Neural crest cell (in vitro differentiated cells): ENCODE measurements around the gene ZNF749. TPM values are rescaled to one million over a fixed set of nuclear protein-coding genes. Genes with fewer than 3 reads are reported as not detected.

Experiments used
- DNase-seq: peaks from one replicate; pipeline ENCODE4 v3.0.0; 2021; ENCODE audit warnings: low read depth, mixed read lengths, low spot score
- H3K27ac Mint-ChIP-seq: one replicate; pipeline ENCODE4 v1.8.0; 2021; ENCODE audit warnings: mild to moderate bottlenecking, mixed read lengths; ENCODE audit not compliant: unreplicated experiment
- H3K27me3 Mint-ChIP-seq: 2 replicates; pipeline ENCODE4 v1.8.0; 2021; ENCODE audit warnings: low read depth, mild to moderate bottlenecking, mixed read lengths
- H3K36me3 Mint-ChIP-seq: 2 replicates; pipeline ENCODE4 v1.8.0; 2021; ENCODE audit warnings: low read depth, mild to moderate bottlenecking, mixed read lengths
- H3K4me1 Mint-ChIP-seq: 2 replicates; pipeline ENCODE4 v1.8.0; 2021; ENCODE audit warnings: mixed read lengths
- H3K4me3 Mint-ChIP-seq: one replicate; pipeline ENCODE4 v1.8.0; 2021; ENCODE audit warnings: mild to moderate bottlenecking, mixed read lengths
- H3K9me3 Mint-ChIP-seq: 2 replicates; pipeline ENCODE4 v1.8.0; 2021; ENCODE audit warnings: mixed read lengths
- total RNA-seq: library from RNA; stranded (reverse); gene quantifications from 2 replicates; pipeline ENCODE4 v1.2.1, GENCODE V29; 2021
- TF ChIP-seq, protein P1 (sequence below): fragments of 200-600 bp; sonication (generic); conservative IDR thresholded peaks from 2 replicates; pipeline ENCODE4 v1.5.0; 2021; ENCODE audit warnings: antibody characterized with exemption, mild to moderate bottlenecking

The ZNF749 gene
- total RNA-seq, 1 donor from 2014 or later, result 26.1 TPM

- Mint-ChIP-seq H3K36me3 (peaks cover 69% of the 10 kb centered on the region), H3K9me3 (peaks cover 9% of the 10 kb centered on the region), H3K4me1 (peaks cover 6% of the 10 kb centered on the region), H3K27me3 (no peaks in the 10 kb centered on the region), H3K4me3 (no peak overlapping the region), H3K27ac (no peak overlapping the region)
- TF ChIP-seq, protein P1, sequence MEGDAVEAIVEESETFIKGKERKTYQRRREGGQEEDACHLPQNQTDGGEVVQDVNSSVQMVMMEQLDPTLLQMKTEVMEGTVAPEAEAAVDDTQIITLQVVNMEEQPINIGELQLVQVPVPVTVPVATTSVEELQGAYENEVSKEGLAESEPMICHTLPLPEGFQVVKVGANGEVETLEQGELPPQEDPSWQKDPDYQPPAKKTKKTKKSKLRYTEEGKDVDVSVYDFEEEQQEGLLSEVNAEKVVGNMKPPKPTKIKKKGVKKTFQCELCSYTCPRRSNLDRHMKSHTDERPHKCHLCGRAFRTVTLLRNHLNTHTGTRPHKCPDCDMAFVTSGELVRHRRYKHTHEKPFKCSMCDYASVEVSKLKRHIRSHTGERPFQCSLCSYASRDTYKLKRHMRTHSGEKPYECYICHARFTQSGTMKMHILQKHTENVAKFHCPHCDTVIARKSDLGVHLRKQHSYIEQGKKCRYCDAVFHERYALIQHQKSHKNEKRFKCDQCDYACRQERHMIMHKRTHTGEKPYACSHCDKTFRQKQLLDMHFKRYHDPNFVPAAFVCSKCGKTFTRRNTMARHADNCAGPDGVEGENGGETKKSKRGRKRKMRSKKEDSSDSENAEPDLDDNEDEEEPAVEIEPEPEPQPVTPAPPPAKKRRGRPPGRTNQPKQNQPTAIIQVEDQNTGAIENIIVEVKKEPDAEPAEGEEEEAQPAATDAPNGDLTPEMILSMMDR, result no peak
- DNase-seq, result no peak
These were observed 8.1 kb downstream of the ZNF749 start for GRCh38 chr19:57443121-57443696.

- H3K36me3 Mint-ChIP-seq, result peaks cover 38% of the 10 kb centered on the region
- peaks cover 15% of the 10 kb centered on the region for H3K9me3 Mint-ChIP-seq
- no peaks in the 10 kb centered on the region for H3K4me1 Mint-ChIP-seq
- TF ChIP-seq, protein P1, result no peak
- H3K4me3 Mint-ChIP-seq, result no peak overlapping the region
- H3K27ac Mint-ChIP-seq, result no peak overlapping the region
- H3K27me3 Mint-ChIP-seq, result no peaks in the 10 kb centered on the region
- no peak for DNase-seq
These were observed 17.2 kb downstream of the ZNF749 start for GRCh38 chr19:57452307-57452706.

DNA sequence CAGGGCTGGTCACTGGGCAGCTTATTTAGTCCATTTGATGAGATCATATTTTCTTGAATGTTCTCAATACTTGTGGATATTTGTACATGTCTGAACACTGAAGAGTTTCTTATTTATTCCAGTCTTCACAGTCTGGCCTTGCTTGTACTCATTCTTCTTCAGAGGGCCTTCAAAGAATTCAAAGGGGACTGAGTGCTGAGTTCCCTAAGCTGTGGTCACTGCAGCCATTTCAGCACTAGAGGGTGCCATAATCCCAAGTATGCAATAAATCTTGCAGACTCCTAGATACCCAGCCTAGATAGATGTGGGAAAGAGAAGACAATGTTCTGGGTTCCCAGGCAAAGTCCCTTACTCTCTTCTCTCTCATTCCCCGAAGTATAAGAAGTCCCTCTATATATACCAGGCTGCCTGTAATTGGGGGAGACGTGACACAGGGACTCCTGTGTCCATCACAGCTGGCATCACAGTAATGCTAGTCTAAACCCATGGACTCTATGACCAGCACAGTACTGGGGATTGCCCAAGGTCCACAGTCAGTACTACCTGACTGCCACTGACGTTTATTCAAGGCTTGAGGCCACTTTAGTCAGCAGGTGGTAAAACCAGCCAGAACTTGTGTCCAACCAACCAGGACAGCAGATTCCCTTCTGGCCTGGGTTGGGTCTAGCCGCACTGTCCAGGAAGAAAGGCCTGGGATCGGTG is 30.7 kb downstream of the ZNF749 start:
- H3K9me3 Mint-ChIP-seq, result peaks cover 34% of the 10 kb centered on the region
- no peak for DNase-seq

DNA sequence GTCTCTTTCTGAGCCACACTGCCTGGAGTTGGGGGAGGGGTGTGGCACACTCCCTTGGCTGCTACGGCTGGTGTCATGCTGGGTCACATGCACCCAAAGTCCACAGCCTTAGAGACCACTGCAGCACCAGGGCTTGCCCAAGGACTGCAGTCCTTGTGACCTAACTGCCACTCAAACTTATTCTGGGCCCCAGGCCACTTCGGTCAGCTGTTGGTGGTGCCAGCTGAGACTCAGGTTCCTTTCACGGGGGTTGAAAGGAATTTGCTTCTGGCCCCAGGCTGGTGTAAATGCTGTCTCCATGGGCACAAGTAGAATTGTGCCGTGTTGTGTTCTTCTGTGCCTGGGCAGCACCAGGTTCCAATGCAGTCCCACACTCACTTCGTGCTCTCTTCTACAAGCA is 31.4 kb downstream of the ZNF749 start:
- Mint-ChIP-seq H3K36me3 (peaks cover 59% of the 10 kb centered on the region), H3K4me1 (no peaks in the 10 kb centered on the region), H3K27ac (no peak overlapping the region), H3K4me3 (no peak overlapping the region), H3K27me3 (no peaks in the 10 kb centered on the region), H3K9me3 (peaks cover 37% of the 10 kb centered on the region)
- DNase-seq, result no peak
- TF ChIP-seq, protein P1, result no peak

More for the DNA sequence above, 30.7 kb downstream of the ZNF749 start:
- no peaks in the 10 kb centered on the region for H3K4me1 Mint-ChIP-seq
- H3K27me3 Mint-ChIP-seq, result no peaks in the 10 kb centered on the region
- no peak overlapping the region for H3K27ac Mint-ChIP-seq
- no peak overlapping the region for H3K4me3 Mint-ChIP-seq
- H3K36me3 Mint-ChIP-seq, result peaks cover 59% of the 10 kb centered on the region
- TF ChIP-seq, protein P1, result peak; percentile 48

- TF ChIP-seq, protein P1, result no peak
- H3K4me3 Mint-ChIP-seq, result no peak overlapping the region
- H3K36me3 Mint-ChIP-seq, result peaks cover 86% of the 10 kb centered on the region
- H3K9me3 Mint-ChIP-seq, result peaks cover 53% of the 10 kb centered on the region
- H3K27me3 Mint-ChIP-seq, result no peaks in the 10 kb centered on the region
- H3K4me1 Mint-ChIP-seq, result peaks cover 7% of the 10 kb centered on the region
- DNase-seq, result no peak
- H3K27ac Mint-ChIP-seq, result no peak overlapping the region
These were observed 38.5 kb downstream of the ZNF749 start for GRCh38 chr19:57473646-57474045.
